Astrocyte (in vitro differentiated cells and primary cell): ENCODE data around the gene SLC6A1. TPM values are rescaled to one million over a fixed set of nuclear protein-coding genes. Genes with fewer than 3 reads are reported as not detected.

Source experiments
- DNase-seq: peaks from one replicate; pipeline ENCODE4 v3.0.0-alpha.2; 2010; ENCODE audit warnings: low read depth
- FAIRE-seq: peaks from 2 replicates; lab custom pipeline; 2011; peaks lifted over from hg19 to GRCh38; lab: Jason Lieb, UNC
- H2AFZ ChIP-seq: 2 replicates; pipeline ENCODE4 v1.6.0; 2012; ENCODE audit warnings: low read depth, low read length, inconsistent platforms
- H3K27ac ChIP-seq: 2 replicates; pipeline ENCODE4 v1.5.1; 2011; ENCODE audit warnings: low read depth, low read length, inconsistent platforms
- H3K27me3 ChIP-seq: 2 replicates; pipeline ENCODE4 v1.6.0; 2011; ENCODE audit warnings: low read length, inconsistent platforms; ENCODE audit not compliant: insufficient read depth
- H3K36me3 ChIP-seq: 2 replicates; pipeline ENCODE4 v1.5.1; 2011; ENCODE audit warnings: low read length, inconsistent platforms; ENCODE audit not compliant: insufficient read depth
- H3K4me1 ChIP-seq: 2 replicates; pipeline ENCODE4 v1.5.1; 2011; ENCODE audit warnings: low read length, inconsistent platforms; ENCODE audit not compliant: insufficient read depth
- H3K4me2 ChIP-seq: 2 replicates; pipeline ENCODE4 v1.6.0; 2012; ENCODE audit warnings: low read length, inconsistent platforms
- H3K4me3 ChIP-seq: 2 replicates; pipeline ENCODE4 v1.5.1; 2011; ENCODE audit warnings: low read depth, mild to moderate bottlenecking, low read length, inconsistent platforms; ENCODE audit not compliant: insufficient read depth
- H3K79me2 ChIP-seq: 2 replicates; pipeline ENCODE4 v1.6.0; 2012; ENCODE audit warnings: mild to moderate bottlenecking, low read length, inconsistent platforms; ENCODE audit not compliant: insufficient read depth
- H3K9ac ChIP-seq: 2 replicates; pipeline ENCODE4 v1.6.0; 2012; ENCODE audit warnings: mild to moderate bottlenecking, low read length, inconsistent platforms
- H3K9me3 ChIP-seq: 2 replicates; pipeline ENCODE4 v1.5.1; 2012; ENCODE audit warnings: low read depth, mild to moderate bottlenecking, low read length, inconsistent platforms; ENCODE audit not compliant: insufficient read depth
- H4K20me1 ChIP-seq: 2 replicates; pipeline ENCODE4 v1.6.0; 2012; ENCODE audit warnings: low read length, inconsistent platforms; ENCODE audit not compliant: insufficient read depth
- H3K27ac Mint-ChIP-seq: one replicate; pipeline ENCODE4 v1.8.0; 2021; ENCODE audit warnings: mild to moderate bottlenecking, mixed read lengths; ENCODE audit not compliant: unreplicated experiment
- H3K27me3 Mint-ChIP-seq: one replicate; pipeline ENCODE4 v1.8.0; 2021; ENCODE audit warnings: low read depth, mixed read lengths; ENCODE audit not compliant: unreplicated experiment
- H3K36me3 Mint-ChIP-seq: one replicate; pipeline ENCODE4 v1.8.0; 2021; ENCODE audit warnings: low read depth, mixed read lengths; ENCODE audit not compliant: unreplicated experiment
- H3K4me1 Mint-ChIP-seq: one replicate; pipeline ENCODE4 v1.8.0; 2021; ENCODE audit warnings: low read depth, mixed read lengths; ENCODE audit not compliant: unreplicated experiment
- H3K4me3 Mint-ChIP-seq: one replicate; pipeline ENCODE4 v1.8.0; 2021; ENCODE audit warnings: mild to moderate bottlenecking, moderate library complexity, mixed read lengths; ENCODE audit not compliant: unreplicated experiment
- H3K9me3 Mint-ChIP-seq: one replicate; pipeline ENCODE4 v1.8.0; 2021; ENCODE audit warnings: mild to moderate bottlenecking, mixed read lengths; ENCODE audit not compliant: unreplicated experiment
- CTCF ChIP-seq: IDR thresholded peaks from 2 replicates; pipeline ENCODE4 v1.5.1; 2011; ENCODE audit warnings: low read depth, mild to moderate bottlenecking, inconsistent platforms, low read length, moderate library complexity; ENCODE audit not compliant: insufficient read depth
- EZH2 ChIP-seq: IDR thresholded peaks from 2 replicates; pipeline ENCODE4 v1.6.1; 2012; ENCODE audit warnings: mild to moderate bottlenecking, low read length, inconsistent platforms; ENCODE audit not compliant: insufficient read depth
- total RNA-seq: library from RNA; stranded (reverse); gene quantifications from 2 replicates; pipeline ENCODE4 v1.2.1, GENCODE V29; 2021

SLC6A1 gene
- total RNA-seq, 1 donor from 2014 or later = 0.30 TPM

GRCh38 chr3:11004563-11004962, 12.0 kb downstream of the SLC6A1 start:
- Histone ChIP-seq H3K9ac (no peak overlapping the region), H3K27me3 (peaks cover 65% of the 10 kb centered on the region), H3K4me3 (no peak overlapping the region), H3K79me2 (no peaks in the 10 kb centered on the region), H2AFZ (no peak overlapping the region), H3K36me3 (no peaks in the 10 kb centered on the region), H3K4me1 (no peaks in the 10 kb centered on the region), H3K27ac (no peak overlapping the region), H4K20me1 (no peaks in the 10 kb centered on the region), H3K4me2 (no peak overlapping the region), H3K9me3 (no peaks in the 10 kb centered on the region)
- Mint-ChIP-seq H3K27me3 (peaks cover 67% of the 10 kb centered on the region), H3K4me3 (no peak overlapping the region), H3K27ac (no peak overlapping the region), H3K9me3 (no peaks in the 10 kb centered on the region), H3K4me1 (no peaks in the 10 kb centered on the region), H3K36me3 (no peaks in the 10 kb centered on the region)
- FAIRE-seq (no peak), DNase-seq (no peak)
- TF ChIP-seq EZH2 (no peak), CTCF (no peak)

- Histone ChIP-seq H3K36me3 (no peaks in the 10 kb centered on the region), H4K20me1 (no peaks in the 10 kb centered on the region), H3K27ac (no peak overlapping the region), H3K4me1 (no peaks in the 10 kb centered on the region), H3K4me3 (no peak overlapping the region), H3K9me3 (no peaks in the 10 kb centered on the region), H3K9ac (no peak overlapping the region), H3K27me3 (peaks cover 53% of the 10 kb centered on the region), H3K4me2 (no peak overlapping the region), H3K79me2 (no peaks in the 10 kb centered on the region), H2AFZ (no peak overlapping the region)
- H3K27me3 Mint-ChIP-seq = peaks cover 55% of the 10 kb centered on the region
- no peak for DNase-seq
- H3K27ac Mint-ChIP-seq = no peak overlapping the region
- no peak for FAIRE-seq
- TF ChIP-seq EZH2 = no peak
- no peak for TF ChIP-seq CTCF
- H3K4me3 Mint-ChIP-seq = no peak overlapping the region
- no peaks in the 10 kb centered on the region for H3K36me3 Mint-ChIP-seq
- H3K9me3 Mint-ChIP-seq = no peaks in the 10 kb centered on the region
- H3K4me1 Mint-ChIP-seq = no peaks in the 10 kb centered on the region
These were observed 13.2 kb downstream of the SLC6A1 start for GRCh38 chr3:11005686-11006256.

GRCh38 chr3:11006986-11007933, 14.7 kb downstream of the SLC6A1 start:
- FAIRE-seq = no peak
- no peaks in the 10 kb centered on the region for H3K9me3 Mint-ChIP-seq
- peaks cover 47% of the 10 kb centered on the region for H3K27me3 Mint-ChIP-seq
- no peaks in the 10 kb centered on the region for H3K79me2 ChIP-seq
- H3K36me3 Mint-ChIP-seq = no peaks in the 10 kb centered on the region
- DNase-seq = no peak
- no peak overlapping the region for H3K27ac ChIP-seq
- no peaks in the 10 kb centered on the region for H3K36me3 ChIP-seq
- H3K4me3 ChIP-seq = no peak overlapping the region
- H3K9me3 ChIP-seq = no peaks in the 10 kb centered on the region
- H3K4me2 ChIP-seq = no peak overlapping the region
- TF ChIP-seq CTCF (no peak), EZH2 (no peak)
- H3K9ac ChIP-seq = no peak overlapping the region
- H4K20me1 ChIP-seq = no peaks in the 10 kb centered on the region
- no peak overlapping the region for H3K4me3 Mint-ChIP-seq
- H2AFZ ChIP-seq = no peak overlapping the region
- no peak overlapping the region for H3K27ac Mint-ChIP-seq
- H3K27me3 ChIP-seq = peaks cover 38% of the 10 kb centered on the region
- no peaks in the 10 kb centered on the region for H3K4me1 ChIP-seq
- no peaks in the 10 kb centered on the region for H3K4me1 Mint-ChIP-seq
